Kidney epithelial cell (primary cell): ENCODE data around the gene SPN. TPM values are rescaled to one million over a fixed set of nuclear protein-coding genes. Genes with fewer than 3 reads are reported as not detected.
"Not testable (repeated sequence)": the region's sequence is repeated elsewhere in the genome, so short reads cannot be mapped to it uniquely, and the experiment has no call there.

Experiments
- DNase-seq: peaks from one replicate; pipeline ENCODE4 v3.0.0-alpha.2; 2010; ENCODE audit warnings: low read depth
- H3K27me3 ChIP-seq: 2 replicates; pipeline ENCODE4 v1.6.0; 2011; ENCODE audit warnings: low read length; ENCODE audit not compliant: control insufficient read depth, insufficient read depth
- H3K36me3 ChIP-seq: 2 replicates; pipeline ENCODE4 v1.5.1; 2011; ENCODE audit warnings: low read length; ENCODE audit not compliant: control insufficient read depth, insufficient read depth
- H3K4me3 ChIP-seq: 2 replicates; pipeline ENCODE4 v1.5.1; 2011; ENCODE audit warnings: low read depth, mild to moderate bottlenecking, control low read depth, low read length
- total RNA-seq: library from RNA; depleted of rRNA; stranded (reverse); fragments of >200 nt; gene quantifications from 2 replicates; pipeline ENCODE4 v1.2.3, GENCODE V29; 2015
- TF ChIP-seq, protein P1 (sequence below): IDR thresholded peaks from 2 replicates; pipeline ENCODE4 v1.5.1; 2011; ENCODE audit warnings: mild to moderate bottlenecking, moderate library complexity, low read length, control low read depth, inconsistent platforms; ENCODE audit not compliant: insufficient read depth, poor library complexity, severe bottlenecking

SPN gene
- total RNA-seq, 1 donor from 2014 or later, result 1.0 TPM

DNA sequence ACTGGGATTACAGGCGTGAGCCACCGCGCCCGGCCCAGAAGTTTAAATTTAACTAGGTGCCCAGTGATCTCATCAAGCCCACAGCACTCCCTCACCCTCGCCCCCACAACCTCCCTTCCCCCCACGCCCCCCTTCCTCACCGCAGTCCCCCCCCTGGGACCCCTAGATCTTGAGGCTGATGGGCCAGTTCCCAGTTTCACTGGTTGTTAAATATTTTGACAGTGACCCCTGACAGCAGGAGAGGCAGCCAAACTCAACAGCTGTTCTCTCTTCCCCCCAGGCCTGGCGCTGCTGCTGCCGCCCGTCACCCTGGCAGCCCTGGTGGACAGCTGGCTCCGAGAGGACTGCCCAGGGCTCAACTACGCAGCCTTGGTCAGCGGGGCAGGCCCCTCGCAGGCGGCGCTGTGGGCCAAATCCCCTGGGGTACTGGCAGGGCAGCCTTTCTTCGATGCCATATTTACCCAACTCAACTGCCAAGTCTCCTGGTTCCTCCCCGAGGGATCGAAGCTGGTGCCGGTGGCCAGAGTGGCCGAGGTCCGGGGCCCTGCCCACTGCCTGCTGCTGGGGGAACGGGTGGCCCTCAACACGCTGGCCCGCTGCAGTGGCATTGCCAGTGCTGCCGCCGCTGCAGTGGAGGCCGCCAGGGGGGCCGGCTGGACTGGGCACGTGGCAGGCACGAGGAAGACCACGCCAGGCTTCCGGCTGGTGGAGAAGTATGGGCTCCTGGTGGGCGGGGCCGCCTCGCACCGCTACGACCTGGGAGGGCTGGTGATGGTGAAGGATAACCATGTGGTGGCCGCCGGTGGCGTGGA is 31.5 kb downstream of the SPN start:
- TF ChIP-seq, protein P1, sequence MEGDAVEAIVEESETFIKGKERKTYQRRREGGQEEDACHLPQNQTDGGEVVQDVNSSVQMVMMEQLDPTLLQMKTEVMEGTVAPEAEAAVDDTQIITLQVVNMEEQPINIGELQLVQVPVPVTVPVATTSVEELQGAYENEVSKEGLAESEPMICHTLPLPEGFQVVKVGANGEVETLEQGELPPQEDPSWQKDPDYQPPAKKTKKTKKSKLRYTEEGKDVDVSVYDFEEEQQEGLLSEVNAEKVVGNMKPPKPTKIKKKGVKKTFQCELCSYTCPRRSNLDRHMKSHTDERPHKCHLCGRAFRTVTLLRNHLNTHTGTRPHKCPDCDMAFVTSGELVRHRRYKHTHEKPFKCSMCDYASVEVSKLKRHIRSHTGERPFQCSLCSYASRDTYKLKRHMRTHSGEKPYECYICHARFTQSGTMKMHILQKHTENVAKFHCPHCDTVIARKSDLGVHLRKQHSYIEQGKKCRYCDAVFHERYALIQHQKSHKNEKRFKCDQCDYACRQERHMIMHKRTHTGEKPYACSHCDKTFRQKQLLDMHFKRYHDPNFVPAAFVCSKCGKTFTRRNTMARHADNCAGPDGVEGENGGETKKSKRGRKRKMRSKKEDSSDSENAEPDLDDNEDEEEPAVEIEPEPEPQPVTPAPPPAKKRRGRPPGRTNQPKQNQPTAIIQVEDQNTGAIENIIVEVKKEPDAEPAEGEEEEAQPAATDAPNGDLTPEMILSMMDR, result no peak
- H3K36me3 ChIP-seq, result peaks cover 1% of the 10 kb centered on the region
- no peak for DNase-seq

DNA sequence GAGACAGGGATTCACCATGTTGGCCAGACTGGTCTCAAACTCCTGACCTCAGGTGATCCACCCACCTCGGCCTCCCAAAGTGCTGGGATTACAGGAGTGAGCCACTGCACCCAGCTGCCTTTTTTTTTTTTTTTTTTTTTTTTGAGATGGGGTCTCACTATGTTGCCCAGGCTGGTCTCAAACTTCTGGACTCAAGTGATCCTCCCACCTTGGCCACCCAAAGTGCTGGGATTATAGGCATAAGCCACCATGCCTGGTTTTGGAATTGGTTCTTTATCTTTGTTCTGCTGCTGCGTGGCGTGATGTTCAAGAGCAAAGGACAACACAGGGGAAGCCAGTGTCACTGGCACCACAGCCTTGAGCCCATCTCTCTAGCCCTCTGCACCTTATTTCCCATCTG is 32.6 kb downstream of the SPN start:
- H3K36me3 ChIP-seq, DNase-seq, H3K27me3 ChIP-seq: not testable (repeated sequence)

More for the DNA sequence above, 31.5 kb downstream of the SPN start:
- Histone ChIP-seq H3K4me3 (no peak overlapping the region), H3K27me3 (no peaks in the 10 kb centered on the region)

DNA sequence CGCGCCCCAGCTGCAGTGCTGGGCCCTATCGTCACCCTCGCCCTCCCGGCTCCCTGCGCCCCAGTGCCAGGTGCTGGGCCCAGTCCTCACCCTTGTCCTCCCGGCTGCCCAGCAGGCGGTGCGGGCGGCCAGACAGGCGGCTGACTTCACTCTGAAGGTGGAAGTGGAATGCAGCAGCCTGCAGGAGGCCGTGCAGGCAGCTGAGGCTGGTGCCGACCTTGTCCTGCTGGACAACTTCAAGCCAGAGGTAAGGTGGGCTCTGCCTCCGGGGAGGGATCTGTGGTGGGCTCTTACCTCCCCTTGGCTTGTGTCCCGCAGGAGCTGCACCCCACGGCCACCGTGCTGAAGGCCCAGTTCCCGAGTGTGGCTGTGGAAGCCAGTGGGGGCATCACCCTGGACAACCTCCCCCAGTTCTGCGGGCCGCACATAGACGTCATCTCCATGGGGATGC is 33.9 kb downstream of the SPN start:
- Histone ChIP-seq H3K27me3 (no peaks in the 10 kb centered on the region), H3K36me3 (peaks cover 1% of the 10 kb centered on the region), H3K4me3 (no peak overlapping the region)
- TF ChIP-seq, protein P1, result no peak
- DNase-seq, result no peak

More for the DNA sequence above, 32.6 kb downstream of the SPN start:
- H3K4me3 ChIP-seq, result not testable (repeated sequence)

DNA sequence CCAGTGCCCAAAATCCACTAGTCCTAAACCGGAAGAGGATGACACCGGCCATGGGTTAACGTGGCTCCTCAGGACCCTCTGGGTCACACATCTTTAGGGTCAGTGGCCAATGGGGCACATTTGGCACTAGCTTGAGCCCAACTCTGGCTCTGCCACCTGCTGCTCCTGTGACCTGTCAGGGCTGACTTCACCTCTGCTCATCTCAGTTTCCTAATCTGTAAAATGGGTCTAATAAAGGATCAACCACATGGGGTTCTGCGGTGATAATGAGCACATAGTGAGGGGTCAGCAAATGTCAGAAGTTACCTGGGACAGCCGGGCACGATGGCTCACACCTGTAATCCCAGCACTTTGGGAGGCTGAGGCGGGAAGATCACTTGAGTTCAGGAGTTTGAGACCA is 34.3 kb downstream of the SPN start:
- DNase-seq, result no peak
- TF ChIP-seq, protein P1, result no peak
- no peak overlapping the region for H3K4me3 ChIP-seq
- H3K36me3 ChIP-seq, result peaks cover 1% of the 10 kb centered on the region
- H3K27me3 ChIP-seq, result no peaks in the 10 kb centered on the region

DNA sequence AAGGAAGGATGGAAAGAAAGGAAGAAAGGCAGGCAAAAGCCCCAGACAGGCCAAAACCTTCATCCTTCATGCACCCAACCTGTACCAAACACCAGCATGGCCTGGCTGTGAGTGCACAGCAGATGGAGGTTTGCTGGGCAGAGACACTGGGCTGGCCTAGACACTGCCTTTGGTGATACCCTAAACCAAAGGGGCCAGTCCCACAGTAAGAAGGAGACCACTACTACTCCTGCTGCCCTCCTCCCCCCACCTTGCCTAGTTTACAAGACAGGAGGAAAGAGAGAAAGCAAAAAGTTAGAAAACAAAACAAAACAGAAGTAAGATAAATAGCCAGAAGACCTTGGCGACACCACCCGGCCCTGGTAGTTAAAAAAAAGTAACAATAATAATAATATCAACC is 35.0 kb downstream of the SPN start:
- TF ChIP-seq, protein P1, result no peak
- H3K27me3 ChIP-seq, result no peaks in the 10 kb centered on the region
- H3K36me3 ChIP-seq, result peaks cover 1% of the 10 kb centered on the region
- H3K4me3 ChIP-seq, result no peak overlapping the region
- DNase-seq, result no peak

DNA sequence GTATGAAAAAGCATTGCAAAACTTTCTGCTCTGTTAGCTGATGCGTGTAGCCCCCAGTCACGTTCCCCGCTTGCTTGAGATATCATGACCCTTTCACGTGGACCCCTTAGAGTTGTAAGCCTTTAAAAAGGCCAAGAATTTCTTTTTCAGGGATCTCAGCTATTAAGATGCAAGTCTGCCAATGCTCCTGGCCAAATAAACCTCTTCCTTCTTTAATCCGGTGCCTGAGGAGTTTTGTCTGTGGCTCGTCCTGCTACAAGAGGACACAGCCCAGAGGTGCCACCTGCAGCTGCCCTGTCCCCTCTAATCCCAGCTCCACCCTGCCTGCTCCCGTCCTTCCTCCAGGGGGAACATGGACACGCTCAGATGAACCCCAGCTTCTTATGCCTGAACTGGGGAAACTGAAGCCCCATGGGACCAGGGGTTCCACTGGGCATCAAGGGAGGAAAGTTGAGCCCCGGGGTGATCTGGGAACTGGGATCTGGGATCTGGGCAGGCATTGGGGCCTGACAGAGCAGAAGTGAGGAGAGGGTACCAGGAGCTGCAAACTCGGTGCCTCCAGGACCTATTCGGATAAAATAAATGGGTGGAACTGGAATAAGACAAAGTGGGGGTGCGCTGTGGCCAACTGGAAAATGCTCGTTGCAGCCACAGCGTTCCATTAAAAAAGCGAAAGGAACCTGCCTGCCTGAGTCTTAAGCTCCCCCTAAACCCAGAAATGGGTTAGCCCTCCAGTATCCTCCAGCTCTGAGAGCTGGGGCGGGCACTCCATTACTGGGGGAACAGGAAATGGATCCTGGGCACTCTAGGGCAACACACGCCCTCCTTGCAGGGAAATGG is 35.7 kb downstream of the SPN start:
- DNase-seq, result no peak
- peaks cover 1% of the 10 kb centered on the region for H3K36me3 ChIP-seq
- TF ChIP-seq, protein P1, result no peak
- H3K4me3 ChIP-seq, result no peak overlapping the region
- no peaks in the 10 kb centered on the region for H3K27me3 ChIP-seq
